IPS-18c (cell line): ENCODE measurements around the gene WDR41.

Source experiments
- H3K4me3 ChIP-seq: 2 replicates; pipeline ENCODE4 v1.7.0; 2013; ENCODE audit warnings: low read depth, mild to moderate bottlenecking, low read length, moderate library complexity; ENCODE audit not compliant: insufficient read depth
- H3K9me3 ChIP-seq: one replicate; pipeline ENCODE4 v1.6.1; 2013; ENCODE audit warnings: mild to moderate bottlenecking, low read length, moderate library complexity; ENCODE audit not compliant: control insufficient read depth, insufficient read depth

The WDR41 gene

DNA sequence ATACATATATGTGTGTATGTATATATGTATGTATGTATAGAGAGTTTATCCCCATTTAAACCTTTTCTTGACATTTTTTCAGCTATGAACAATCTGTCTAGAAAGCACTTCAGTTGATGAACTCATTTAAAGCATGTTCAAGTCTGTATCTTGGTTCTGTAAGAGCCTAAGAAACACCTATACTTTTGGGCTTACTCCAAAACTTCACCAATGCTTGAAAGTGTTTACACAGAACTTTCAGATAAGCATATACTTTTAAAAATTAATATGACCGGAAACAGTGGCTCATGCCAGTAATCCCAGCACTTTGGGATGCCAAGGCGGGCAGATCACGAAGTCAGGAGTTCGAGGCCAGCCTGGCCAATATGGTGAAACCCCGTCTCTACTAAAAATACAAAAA, 30.8 kb downstream of the WDR41 start:
- H3K4me3 ChIP-seq = no peak overlapping the region
- H3K9me3 ChIP-seq = no peaks in the 10 kb centered on the region

DNA sequence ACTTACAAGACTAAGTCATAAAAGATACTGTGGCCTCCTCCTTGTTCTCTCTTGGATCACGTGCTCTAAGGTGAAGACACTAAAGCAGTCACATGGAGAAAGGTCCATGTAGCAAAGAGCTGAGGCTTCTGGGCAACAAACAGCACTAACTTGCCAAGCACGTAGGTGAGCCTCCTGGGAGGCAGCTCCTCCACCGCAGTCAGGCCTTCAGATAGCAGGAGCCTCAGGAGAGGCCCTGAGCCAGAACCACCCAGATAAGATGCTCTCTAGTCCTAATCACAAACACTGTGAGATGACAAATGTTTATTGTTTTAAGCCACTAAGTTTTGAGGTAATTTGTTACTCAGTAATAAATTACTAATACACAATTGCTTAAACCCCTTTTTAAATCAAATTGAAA, 38.0 kb downstream of the WDR41 start:
- no peaks in the 10 kb centered on the region for H3K9me3 ChIP-seq

GRCh38 chr5:77452351-77452750, 39.8 kb downstream of the WDR41 start:
- Histone ChIP-seq H3K9me3 (no peaks in the 10 kb centered on the region), H3K4me3 (no peak overlapping the region)

More for the DNA sequence above, 38.0 kb downstream of the WDR41 start:
- H3K4me3 ChIP-seq = no peak overlapping the region

DNA sequence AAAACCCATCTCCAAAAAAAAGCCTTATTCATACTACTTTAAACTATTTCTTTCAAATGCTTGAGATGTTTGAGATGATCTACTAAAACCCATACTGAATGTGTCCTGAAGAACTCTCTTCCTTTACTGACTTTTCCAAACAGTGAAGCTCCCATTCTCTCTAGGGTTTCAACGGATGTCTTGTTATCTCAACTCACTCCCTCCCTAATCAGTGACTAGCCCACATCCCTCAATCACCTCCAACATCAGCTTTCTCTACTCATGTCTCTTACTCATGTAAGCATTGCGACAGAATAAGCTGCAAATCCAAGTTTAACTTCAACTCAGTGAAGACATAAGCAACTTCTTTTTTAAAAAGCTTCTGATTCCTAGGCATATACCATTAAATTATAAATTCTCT, 42.1 kb downstream of the WDR41 start:
- no peaks in the 10 kb centered on the region for H3K9me3 ChIP-seq
- no peak overlapping the region for H3K4me3 ChIP-seq

- H3K9me3 ChIP-seq = no peaks in the 10 kb centered on the region
- H3K4me3 ChIP-seq = no peak overlapping the region
Measured at GRCh38 chr5:77449277-77449676, 42.8 kb downstream of the WDR41 start.

- H3K4me3 ChIP-seq = no peak overlapping the region
- no peaks in the 10 kb centered on the region for H3K9me3 ChIP-seq
Measured at GRCh38 chr5:77448831-77449230, 43.3 kb downstream of the WDR41 start.

- Histone ChIP-seq H3K4me3 (no peak overlapping the region), H3K9me3 (no peaks in the 10 kb centered on the region)
Measured at GRCh38 chr5:77444356-77444755, 47.8 kb downstream of the WDR41 start.

DNA sequence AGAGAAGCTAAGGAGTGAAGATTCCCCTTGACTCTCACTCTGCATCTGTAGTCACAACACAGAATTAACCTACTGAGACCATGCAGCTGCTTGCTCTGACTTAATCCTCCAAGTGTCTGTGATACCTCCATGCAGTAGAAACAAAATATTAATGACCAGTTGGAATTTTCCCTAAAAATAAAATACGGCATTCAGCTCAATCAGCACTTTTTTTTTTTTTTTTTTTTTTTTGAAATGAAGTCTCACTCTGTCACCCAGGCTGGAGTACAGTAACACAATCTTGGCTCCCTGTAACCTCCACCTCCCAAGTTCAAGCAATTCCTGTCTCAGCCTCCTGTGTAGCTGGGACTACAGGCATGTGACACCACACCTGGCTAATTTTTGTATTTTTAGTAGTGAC, 48.4 kb downstream of the WDR41 start:
- no peaks in the 10 kb centered on the region for H3K9me3 ChIP-seq
- no peak overlapping the region for H3K4me3 ChIP-seq

GRCh38 chr5:77438071-77438470, 54.0 kb downstream of the WDR41 start:
- H3K4me3 ChIP-seq = no peak overlapping the region
- no peaks in the 10 kb centered on the region for H3K9me3 ChIP-seq

GRCh38 chr5:77437194-77437593, 54.9 kb downstream of the WDR41 start:
- Histone ChIP-seq H3K4me3 (no peak overlapping the region), H3K9me3 (no peaks in the 10 kb centered on the region)

DNA sequence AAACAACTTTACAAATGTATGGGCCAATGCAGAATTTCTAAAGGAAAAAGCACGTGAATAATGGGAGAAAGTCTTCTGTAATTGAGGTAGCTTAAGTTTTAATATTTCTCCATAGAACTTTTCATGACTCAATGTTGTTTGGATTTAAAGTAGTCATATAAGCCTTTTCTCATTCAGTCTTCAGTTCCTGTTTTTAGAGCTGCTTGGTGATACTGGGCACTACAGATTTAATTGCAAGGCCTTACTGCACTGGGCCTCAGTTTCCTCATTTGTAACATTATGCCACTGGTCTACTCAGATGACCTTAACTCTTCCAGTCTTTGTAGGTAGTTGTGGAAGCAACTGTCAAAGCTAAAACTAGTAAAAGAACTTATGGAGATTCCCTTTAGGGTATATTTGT, 60.4 kb downstream of the WDR41 start:
- Histone ChIP-seq H3K9me3 (no peaks in the 10 kb centered on the region), H3K4me3 (no peak overlapping the region)

DNA sequence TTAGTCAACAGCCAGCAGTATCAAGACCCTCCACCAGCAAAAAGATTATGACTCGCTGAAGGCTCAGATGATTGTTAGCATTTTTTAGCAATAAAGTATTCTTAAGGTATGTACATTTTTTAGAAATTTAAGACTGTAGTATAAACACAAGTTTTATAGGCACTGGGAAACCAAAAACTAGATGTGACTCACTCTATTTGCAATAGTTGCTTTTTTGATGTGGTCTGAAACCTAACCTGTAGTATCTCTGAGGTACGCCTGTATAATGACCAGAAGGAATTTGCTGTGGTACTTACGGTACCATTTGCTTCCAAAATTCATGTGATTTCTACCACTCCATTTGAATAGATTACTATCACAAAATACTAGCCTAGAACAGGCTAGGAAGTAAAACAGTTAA, 60.8 kb downstream of the WDR41 start:
- no peaks in the 10 kb centered on the region for H3K9me3 ChIP-seq
- no peak overlapping the region for H3K4me3 ChIP-seq

DNA sequence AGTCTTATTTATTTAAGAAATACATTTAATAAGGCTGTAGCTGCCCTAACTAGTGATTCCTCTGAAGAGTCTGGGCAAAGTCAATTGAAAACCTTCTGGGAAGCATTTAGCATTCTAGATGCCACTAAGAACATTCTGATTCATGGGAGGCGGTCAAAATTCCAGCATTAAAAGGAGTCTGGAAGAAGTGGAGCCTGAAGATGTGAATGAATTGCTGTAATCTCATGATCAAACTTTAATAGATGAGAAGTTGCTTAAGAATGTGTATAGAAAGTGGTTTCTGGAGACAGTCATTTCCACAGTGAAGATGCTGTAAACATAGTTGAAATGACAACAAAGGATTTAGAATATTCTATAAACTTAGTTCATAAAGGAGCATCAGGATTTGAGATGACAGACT, 61.4 kb downstream of the WDR41 start:
- Histone ChIP-seq H3K9me3 (no peaks in the 10 kb centered on the region), H3K4me3 (no peak overlapping the region)

- H3K9me3 ChIP-seq = no peaks in the 10 kb centered on the region
- no peak overlapping the region for H3K4me3 ChIP-seq
Measured at GRCh38 chr5:77428526-77428925, 63.6 kb downstream of the WDR41 start.

GRCh38 chr5:77427998-77428397, 64.1 kb downstream of the WDR41 start:
- Histone ChIP-seq H3K9me3 (no peaks in the 10 kb centered on the region), H3K4me3 (no peak overlapping the region)

GRCh38 chr5:77426670-77427069, 65.4 kb downstream of the WDR41 start:
- no peaks in the 10 kb centered on the region for H3K9me3 ChIP-seq
- no peak overlapping the region for H3K4me3 ChIP-seq

GRCh38 chr5:77425998-77426659, 66.0 kb downstream of the WDR41 start:
- H3K9me3 ChIP-seq = no peaks in the 10 kb centered on the region
- no peak overlapping the region for H3K4me3 ChIP-seq

GRCh38 chr5:77425420-77425819, 66.7 kb downstream of the WDR41 start:
- H3K9me3 ChIP-seq = no peaks in the 10 kb centered on the region
- no peak overlapping the region for H3K4me3 ChIP-seq

DNA sequence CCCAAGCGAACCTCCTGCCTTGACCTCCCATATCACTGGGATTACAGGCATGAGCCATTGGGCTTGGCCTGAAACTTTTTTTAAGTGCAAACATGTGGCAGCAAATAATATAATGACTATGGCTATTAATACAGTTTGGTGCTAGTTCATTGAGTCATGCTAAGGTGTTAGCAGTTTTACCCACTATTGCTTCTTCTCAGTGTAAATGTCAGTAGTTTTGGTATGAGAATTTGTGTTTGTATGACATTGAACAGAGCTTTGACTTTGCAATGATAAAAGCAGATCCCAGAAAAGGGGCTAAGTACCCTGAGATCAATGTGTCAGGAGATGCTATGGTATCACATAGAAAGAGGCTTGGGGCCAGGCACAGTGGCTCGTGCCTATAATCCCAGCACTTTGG, 67.2 kb downstream of the WDR41 start:
- Histone ChIP-seq H3K9me3 (no peaks in the 10 kb centered on the region), H3K4me3 (no peak overlapping the region)
